H1 (cell line): Measurements from ENCODE around the gene TTC28. TPM values are rescaled to one million over a fixed set of nuclear protein-coding genes. Genes with fewer than 3 reads are reported as not detected.

ENCODE experiments used
- KDM5A ChIP-seq: fragments of 200-600 bp; IDR thresholded peaks from 2 replicates; pipeline ENCODE4 v1.7.1; 2012; ENCODE audit warnings: mild to moderate bottlenecking, low read length, inconsistent platforms, mixed read lengths
- USF2 ChIP-seq: IDR thresholded peaks from 2 replicates; pipeline ENCODE4 v1.6.1; 2011; ENCODE audit warnings: low read length, improper control_type of control experiment
- polyA plus RNA-seq, 7 experiments: library from polyadenylated mRNA; depleted of rRNA in 3 of 7; stranded (reverse) in 5 of 7; unstranded in 2 of 7; fragments of >200 nt in 5 of 7; fragments of 200-250 nt in 2 of 7; gene quantifications; 1 replicate in 5 of 7; 2 replicates in 1 of 7; 4 replicates in 1 of 7; pipeline versions ENCODE4 v1.2.1 to v1.2.3, GENCODE V29; 2011 to 2013; ENCODE audit warnings: missing spikeins in 2 of 7, mixed read lengths in 2 of 7
- total RNA-seq: library from RNA; stranded (reverse); fragmentation: NEBNext Ultra II Directional; extraction: Animal tissue kit (Norgen Biotek cat#: 25700); gene quantifications from 2 replicates; pipeline ENCODE4 v1.2.1, GENCODE V29; 2021

TTC28 gene
- total and polyA plus RNA-seq, 2 of the 8 experiments (the other 6 are each of a cell fraction or from before 2014, with no cell fraction given), result 2.6 to 12.6 TPM

GRCh38 chr22:28024422-28024888 lies 655.2 kb downstream of the TTC28 start (continued):
- TF ChIP-seq USF2 (no peak), KDM5A (no peak)
